Trophoblast cell (in vitro differentiated cells and primary cell): ENCODE measurements around the gene TFPI.
A peak's percentile ranks its signal among the peaks of the same experiment; 100 is the strongest.
"Not testable (repeated sequence)": the region's sequence is repeated elsewhere in the genome, so short reads cannot be mapped to it uniquely, and the experiment has no call there.

ENCODE experiments used
- DNase-seq, 2 donors: peaks; one replicate each; pipeline ENCODE4 v3.0.0-alpha.2; 2016
- H2AFZ ChIP-seq: 2 replicates; pipeline ENCODE4 v1.6.1; 2013; ENCODE audit warnings: low read length, moderate library complexity, mild to moderate bottlenecking; ENCODE audit not compliant: insufficient read depth, poor library complexity
- H2AK5ac ChIP-seq: 2 replicates; pipeline ENCODE4 v1.6.1; 2013; ENCODE audit warnings: mild to moderate bottlenecking, low read length
- H2BK120ac ChIP-seq: 2 replicates; pipeline ENCODE4 v1.6.1; 2013; ENCODE audit warnings: low read length, mild to moderate bottlenecking, moderate library complexity; ENCODE audit not compliant: insufficient read depth, poor library complexity
- H2BK12ac ChIP-seq: 2 replicates; pipeline ENCODE4 v1.6.1; 2013; ENCODE audit warnings: mild to moderate bottlenecking, low read length, moderate library complexity
- H2BK5ac ChIP-seq: 2 replicates; pipeline ENCODE4 v1.6.1; 2013; ENCODE audit warnings: low read length, low read depth, moderate library complexity, mild to moderate bottlenecking; ENCODE audit not compliant: poor library complexity
- H3K14ac ChIP-seq: 2 replicates; pipeline ENCODE4 v1.6.1; 2013; ENCODE audit warnings: mild to moderate bottlenecking, low read length
- H3K18ac ChIP-seq: 2 replicates; pipeline ENCODE4 v1.6.1; 2013; ENCODE audit warnings: mild to moderate bottlenecking, low read length
- H3K23ac ChIP-seq: 2 replicates; pipeline ENCODE4 v1.6.1; 2013; ENCODE audit warnings: low read length
- H3K27ac ChIP-seq: 2 replicates; pipeline ENCODE4 v1.5.1; 2013; ENCODE audit warnings: low read depth, mild to moderate bottlenecking, inconsistent platforms, low read length, moderate library complexity
- H3K27me3 ChIP-seq: 2 replicates; pipeline ENCODE4 v1.6.1; 2013; ENCODE audit warnings: inconsistent platforms, mild to moderate bottlenecking, low read length, moderate library complexity; ENCODE audit not compliant: insufficient read depth
- H3K36me3 ChIP-seq, 2 experiments: 1 replicate in 1 of 2; 2 replicates in 1 of 2; pipeline ENCODE4 v1.6.1; 2013; ENCODE audit warnings: low read length in 2 of 2, mild to moderate bottlenecking in 2 of 2, moderate library complexity in 1 of 2; ENCODE audit not compliant: insufficient read depth in 2 of 2, control insufficient read depth in 1 of 2
- H3K4ac ChIP-seq: 2 replicates; pipeline ENCODE4 v1.6.1; 2013; ENCODE audit warnings: low read depth, mild to moderate bottlenecking, low read length, moderate library complexity
- H3K4me1 ChIP-seq, 2 experiments: 1 replicate in 1 of 2; 2 replicates in 1 of 2; pipeline ENCODE4 v1.6.1; 2013; ENCODE audit warnings: low read length in 2 of 2, mild to moderate bottlenecking in 2 of 2, moderate library complexity in 1 of 2; ENCODE audit not compliant: insufficient read depth in 2 of 2, control insufficient read depth in 1 of 2
- H3K4me2 ChIP-seq: 2 replicates; pipeline ENCODE4 v1.6.1; 2013; ENCODE audit warnings: inconsistent platforms, mild to moderate bottlenecking, low read length, moderate library complexity
- H3K4me3 ChIP-seq: 2 replicates; pipeline ENCODE4 v1.5.1; 2013; ENCODE audit warnings: mild to moderate bottlenecking, low read depth, low read length, inconsistent platforms
- H3K79me1 ChIP-seq: one replicate; pipeline ENCODE4 v1.6.1; 2013; ENCODE audit warnings: low read length
- H3K79me2 ChIP-seq: 2 replicates; pipeline ENCODE4 v1.6.1; 2013; ENCODE audit warnings: low read length, mild to moderate bottlenecking; ENCODE audit not compliant: control insufficient read depth, insufficient read depth, poor library complexity
- H3K9ac ChIP-seq: 2 replicates; pipeline ENCODE4 v1.6.1; 2013; ENCODE audit warnings: mild to moderate bottlenecking, low read length
- H3K9me3 ChIP-seq: 2 replicates; pipeline ENCODE4 v1.6.1; 2013; ENCODE audit warnings: low read depth, mild to moderate bottlenecking, control low read depth, inconsistent platforms, low read length; ENCODE audit not compliant: insufficient read depth
- H4K12ac ChIP-seq: 2 replicates; pipeline ENCODE4 v1.6.1; 2013; ENCODE audit warnings: low read depth, mild to moderate bottlenecking, low read length, moderate library complexity
- H4K8ac ChIP-seq: 2 replicates; pipeline ENCODE4 v1.6.1; 2013; ENCODE audit warnings: low read depth, mild to moderate bottlenecking, low read length, moderate library complexity
- H4K91ac ChIP-seq: one replicate; pipeline ENCODE4 v1.6.1; 2013; ENCODE audit warnings: low read depth, mild to moderate bottlenecking, low read length, moderate library complexity
- WGBS: extraction: QIAGEN DNeasy Blood & Tissue Kit; methylation state at CpG from one replicate; pipeline ENCODE4 v1.1.7; 2013; ENCODE audit warnings: missing lambda C conversion rate; ENCODE audit not compliant: insufficient read length, insufficient coverage; ENCODE audit errors: extremely low coverage; 5-methylcytosine and 5-hydroxymethylcytosine counted together

The TFPI gene

DNA sequence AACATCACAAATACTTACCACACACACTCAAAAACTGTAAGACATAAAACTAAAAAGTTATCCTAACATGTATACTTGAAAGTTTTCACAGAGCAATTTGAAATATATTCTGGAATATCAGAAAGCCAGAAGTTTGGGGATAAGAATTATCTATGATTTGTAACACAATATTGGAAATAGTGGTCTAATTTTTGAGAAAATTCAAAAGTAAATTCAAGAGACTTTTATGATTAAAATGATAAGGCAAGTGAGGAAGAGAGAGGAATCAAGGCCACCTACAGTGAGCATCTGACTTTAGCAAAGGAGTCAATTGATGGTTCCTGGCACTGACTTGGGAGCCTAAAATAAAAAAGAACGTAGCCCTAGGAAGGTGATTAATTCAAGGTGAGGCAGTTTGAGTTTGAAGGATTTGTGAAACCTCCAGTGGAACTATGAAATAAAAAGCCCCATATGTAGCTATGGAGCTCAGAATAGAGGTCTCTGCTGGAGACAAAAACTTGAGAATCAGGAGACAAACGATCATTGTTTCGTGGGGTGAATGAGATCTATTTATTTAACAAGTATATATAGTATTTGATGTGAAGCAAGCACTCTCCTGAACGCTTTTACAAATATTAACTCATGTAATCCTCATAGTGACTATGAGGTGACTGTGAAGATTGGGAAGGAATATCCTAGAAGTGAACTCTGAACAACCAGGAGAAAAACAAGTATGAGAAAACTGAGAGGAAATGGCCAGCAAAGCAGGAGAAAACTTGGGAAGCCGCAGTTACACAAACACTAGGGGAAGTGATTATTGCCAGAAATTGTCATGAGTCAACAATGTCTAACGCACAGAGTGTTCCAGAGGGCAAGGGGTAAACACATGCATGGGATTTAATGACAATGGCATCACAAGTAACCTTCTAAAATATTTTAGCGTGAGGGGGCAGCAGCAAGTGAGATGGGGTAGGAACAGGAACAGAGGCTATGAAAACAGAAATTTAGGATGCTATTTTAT, 12.8 kb downstream of the TFPI start:
- WGBS, result no CpG with 5 or more reads among the region's 7 CpGs
- H2AFZ ChIP-seq, result no peak overlapping the region
- H3K4me2 ChIP-seq, result no peak overlapping the region
- peaks cover 0 to 3% of the 10 kb centered on the region in 2 experiments for H3K36me3 ChIP-seq
- no peak overlapping the region for H3K18ac ChIP-seq
- H3K23ac ChIP-seq, result no peak overlapping the region
- H2BK12ac ChIP-seq, result peak overlapping the region; percentile 64
- H3K9me3 ChIP-seq, result no peaks in the 10 kb centered on the region
- peak in 1 of 2 donors; percentile 16 for DNase-seq
- H3K14ac ChIP-seq, result no peak overlapping the region
- peaks cover 0 to 2% of the 10 kb centered on the region in 2 experiments for H3K4me1 ChIP-seq
- no peak overlapping the region for H2BK120ac ChIP-seq
- H3K4me3 ChIP-seq, result no peak overlapping the region
- peaks cover 2% of the 10 kb centered on the region for H3K79me1 ChIP-seq
- H2BK5ac ChIP-seq, result no peak overlapping the region
- no peak overlapping the region for H3K4ac ChIP-seq
- no peak overlapping the region for H4K91ac ChIP-seq
- H3K27me3 ChIP-seq, result no peaks in the 10 kb centered on the region
- H3K27ac ChIP-seq, result no peak overlapping the region
- no peaks in the 10 kb centered on the region for H3K79me2 ChIP-seq
- no peak overlapping the region for H2AK5ac ChIP-seq
- no peak overlapping the region for H3K9ac ChIP-seq
- H4K8ac ChIP-seq, result no peak overlapping the region
- no peak overlapping the region for H4K12ac ChIP-seq

- H3K9me3 ChIP-seq, H2AK5ac ChIP-seq, H3K79me2 ChIP-seq, H2AFZ ChIP-seq, H3K14ac ChIP-seq, H4K91ac ChIP-seq, H3K4me1 ChIP-seq, H3K4me3 ChIP-seq, H2BK120ac ChIP-seq, H3K27ac ChIP-seq, DNase-seq, H2BK5ac ChIP-seq, H3K9ac ChIP-seq, H2BK12ac ChIP-seq, H3K4ac ChIP-seq, H4K12ac ChIP-seq, H3K27me3 ChIP-seq, H3K18ac ChIP-seq, H3K4me2 ChIP-seq, H4K8ac ChIP-seq, H3K23ac ChIP-seq, H3K36me3 ChIP-seq, H3K79me1 ChIP-seq: not testable (repeated sequence)
- WGBS, result no CpG with 5 or more reads among the region's 2 CpGs
These were observed 16.0 kb downstream of the TFPI start for GRCh38 chr2:187538222-187538621.

- WGBS, result no CpG with 5 or more reads among the region's 1 CpG
- not testable (repeated sequence) for H3K4me3 ChIP-seq, H3K27ac ChIP-seq, H2BK12ac ChIP-seq, H4K8ac ChIP-seq, H3K27me3 ChIP-seq, H3K4ac ChIP-seq, DNase-seq, H4K91ac ChIP-seq, H2BK120ac ChIP-seq, H3K9me3 ChIP-seq, H2AFZ ChIP-seq, H2BK5ac ChIP-seq, H3K9ac ChIP-seq, H3K4me2 ChIP-seq, H3K23ac ChIP-seq, H3K18ac ChIP-seq, H3K79me2 ChIP-seq, H2AK5ac ChIP-seq, H3K36me3 ChIP-seq, H3K14ac ChIP-seq, H4K12ac ChIP-seq
- Histone ChIP-seq H3K79me1 (peaks cover 12% of the 10 kb centered on the region), H3K4me1 (peaks cover 11 to 12% of the 10 kb centered on the region in 2 experiments)
These were observed 18.9 kb downstream of the TFPI start for GRCh38 chr2:187535381-187535780.

DNA sequence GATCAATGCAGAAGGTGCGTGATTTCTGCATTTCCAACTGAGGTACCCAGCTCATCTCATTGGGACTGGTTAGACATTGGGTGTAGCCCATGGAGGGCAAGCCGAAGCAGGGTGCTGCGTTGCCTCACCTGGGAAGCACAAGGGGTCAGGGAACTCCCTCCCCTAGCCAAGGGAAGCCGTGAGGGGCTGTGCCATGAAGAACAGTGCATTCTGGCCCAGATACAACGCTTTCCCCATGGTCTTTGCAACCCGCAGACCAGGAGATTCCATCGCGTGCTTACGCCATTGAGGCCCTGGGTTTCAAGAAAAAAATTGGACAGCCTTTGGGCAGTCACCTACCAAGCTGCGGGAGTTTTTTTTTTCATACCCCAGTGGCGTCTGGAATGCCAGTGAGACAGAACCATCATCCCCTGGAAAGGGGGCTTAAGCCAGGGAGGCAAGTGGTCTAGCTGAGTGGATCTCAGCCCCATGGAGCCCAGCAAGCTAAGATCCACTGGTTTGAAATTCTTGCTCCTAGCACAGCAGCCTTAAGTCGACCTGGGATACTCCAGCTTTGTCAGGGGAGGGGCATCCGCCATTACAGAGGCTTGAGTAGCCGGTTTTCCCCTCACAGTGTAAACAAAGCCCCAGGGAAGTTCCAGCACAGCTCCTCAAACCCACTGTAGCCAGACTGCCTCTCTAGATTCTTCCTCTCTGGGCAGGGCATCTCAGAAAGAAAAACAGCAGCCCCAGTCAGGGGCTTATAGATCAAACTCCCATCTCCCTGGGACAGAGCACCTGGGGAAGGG, 21.7 kb downstream of the TFPI start:
- H2AK5ac ChIP-seq, result peak overlapping the region; percentile 21
- H3K4me3 ChIP-seq, result no peak overlapping the region
- H3K23ac ChIP-seq, result no peak overlapping the region
- peaks cover 0 to 2% of the 10 kb centered on the region in 2 experiments for H3K36me3 ChIP-seq
- no peaks in the 10 kb centered on the region for H3K27me3 ChIP-seq
- H3K4me2 ChIP-seq, result peak overlapping the region; percentile 50
- H3K14ac ChIP-seq, result peak overlapping the region; percentile 94
- H2BK120ac ChIP-seq, result peak overlapping the region; percentile 82
- H4K91ac ChIP-seq, result peak overlapping the region; percentile 89
- peaks cover 14% of the 10 kb centered on the region for H3K79me1 ChIP-seq
- H2BK12ac ChIP-seq, result peak overlapping the region; percentile 77
- no peak overlapping the region for H3K4ac ChIP-seq
- H3K9me3 ChIP-seq, result peaks cover 2% of the 10 kb centered on the region
- peak overlapping the region; percentile 81 for H2BK5ac ChIP-seq
- H3K4me1 ChIP-seq, result peaks cover 11 to 12% of the 10 kb centered on the region in 2 experiments
- peak overlapping the region; percentile 93 for H3K18ac ChIP-seq
- peak overlapping the region; percentile 84 for H3K27ac ChIP-seq
- peak overlapping the region; percentile 78 for H2AFZ ChIP-seq
- H4K8ac ChIP-seq, result peak overlapping the region; percentile 69
- no CpG with 5 or more reads among the region's 14 CpGs for WGBS
- H3K9ac ChIP-seq, result no peak overlapping the region
- no peaks in the 10 kb centered on the region for H3K79me2 ChIP-seq
- DNase-seq, result peak; percentile 93 to 95
- peak overlapping the region; percentile 50 for H4K12ac ChIP-seq
